KMS-11 (cell line): ENCODE measurements around the gene HHIPL1.

Source experiments
- H2AFZ ChIP-seq: fragments of 200-600 bp; sonication (generic); 2 replicates; pipeline ENCODE4 v1.6.1; 2016; ENCODE audit warnings: antibody characterized with exemption, mixed run types, low read depth
- H3K27ac ChIP-seq: fragments of 200-600 bp; sonication (generic); 2 replicates; pipeline ENCODE4 v1.6.1; 2016; ENCODE audit warnings: mild to moderate bottlenecking, mixed run types
- H3K27me3 ChIP-seq: fragments of 200-600 bp; sonication (generic); 2 replicates; pipeline ENCODE4 v1.6.1; 2017; ENCODE audit warnings: mild to moderate bottlenecking, low read depth, mixed run types, moderate library complexity; ENCODE audit not compliant: insufficient read depth
- H3K36me3 ChIP-seq: fragments of 200-600 bp; sonication (generic); 2 replicates; pipeline ENCODE4 v1.6.1; 2017; ENCODE audit warnings: mild to moderate bottlenecking, mixed run types; ENCODE audit not compliant: insufficient read depth
- H3K4me1 ChIP-seq: fragments of 200-600 bp; sonication (generic); 2 replicates; pipeline ENCODE4 v1.6.1; 2016; ENCODE audit warnings: mild to moderate bottlenecking, low read depth, mixed run types; ENCODE audit not compliant: poor library complexity, severe bottlenecking
- H3K4me2 ChIP-seq: fragments of 200-600 bp; sonication (generic); 2 replicates; pipeline ENCODE4 v1.7.0; 2016; ENCODE audit warnings: mild to moderate bottlenecking, mixed run types
- H3K4me3 ChIP-seq: fragments of 200-600 bp; sonication (generic); IDR thresholded peaks from 2 replicates; pipeline ENCODE4 v1.6.1; 2017; ENCODE audit warnings: low read depth, low read length, mixed read lengths; ENCODE audit not compliant: insufficient read depth
- H3K79me2 ChIP-seq: fragments of 200-600 bp; sonication (generic); 2 replicates; pipeline ENCODE4 v1.6.1; 2016; ENCODE audit warnings: low read depth, mixed run types; ENCODE audit not compliant: insufficient read depth
- H3K9ac ChIP-seq: fragments of 200-600 bp; sonication (generic); 2 replicates; pipeline ENCODE4 v1.6.1; 2016; ENCODE audit warnings: mild to moderate bottlenecking, mixed run types
- H4K20me1 ChIP-seq: fragments of 200-600 bp; sonication (generic); 2 replicates; pipeline ENCODE4 v1.6.1; 2016; ENCODE audit warnings: mild to moderate bottlenecking, mixed run types; ENCODE audit not compliant: insufficient read depth
- TF ChIP-seq, protein P1 (sequence below): fragments of 200-600 bp; sonication (generic); conservative IDR thresholded peaks from 2 replicates; pipeline ENCODE4 v1.6.1; 2017; ENCODE audit warnings: low read depth, mild to moderate bottlenecking, antibody characterized with exemption, low read length, moderate library complexity, mixed read lengths

Gene HHIPL1

DNA sequence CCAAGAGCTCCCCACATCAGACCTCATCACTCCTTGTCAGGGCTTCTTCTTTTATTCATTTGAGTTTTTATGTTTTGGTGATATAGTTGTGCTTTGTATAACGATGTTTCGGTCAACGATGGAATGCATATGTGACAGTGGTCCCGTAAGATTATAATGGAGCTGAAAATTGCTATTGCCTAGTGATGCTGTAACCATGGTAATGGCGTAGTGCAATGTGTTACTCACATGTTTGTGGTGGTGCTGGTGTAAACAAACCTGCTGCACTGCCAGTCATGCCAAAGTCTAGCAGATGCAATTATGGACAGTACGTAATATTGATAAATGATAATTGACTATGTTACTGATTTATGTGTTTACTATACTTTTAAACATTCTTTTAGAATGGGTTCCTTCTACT lies 55.5 kb downstream of the HHIPL1 start:
- no peak overlapping the region for H2AFZ ChIP-seq
- no peaks in the 10 kb centered on the region for H3K36me3 ChIP-seq
- H3K79me2 ChIP-seq = no peaks in the 10 kb centered on the region
- H3K4me1 ChIP-seq = no peaks in the 10 kb centered on the region
- H3K27ac ChIP-seq = no peak overlapping the region
- no peak overlapping the region for H3K4me3 ChIP-seq
- no peak overlapping the region for H3K4me2 ChIP-seq
- no peak overlapping the region for H3K9ac ChIP-seq
- H3K27me3 ChIP-seq = no peaks in the 10 kb centered on the region
- H4K20me1 ChIP-seq = no peaks in the 10 kb centered on the region
- TF ChIP-seq, protein P1, sequence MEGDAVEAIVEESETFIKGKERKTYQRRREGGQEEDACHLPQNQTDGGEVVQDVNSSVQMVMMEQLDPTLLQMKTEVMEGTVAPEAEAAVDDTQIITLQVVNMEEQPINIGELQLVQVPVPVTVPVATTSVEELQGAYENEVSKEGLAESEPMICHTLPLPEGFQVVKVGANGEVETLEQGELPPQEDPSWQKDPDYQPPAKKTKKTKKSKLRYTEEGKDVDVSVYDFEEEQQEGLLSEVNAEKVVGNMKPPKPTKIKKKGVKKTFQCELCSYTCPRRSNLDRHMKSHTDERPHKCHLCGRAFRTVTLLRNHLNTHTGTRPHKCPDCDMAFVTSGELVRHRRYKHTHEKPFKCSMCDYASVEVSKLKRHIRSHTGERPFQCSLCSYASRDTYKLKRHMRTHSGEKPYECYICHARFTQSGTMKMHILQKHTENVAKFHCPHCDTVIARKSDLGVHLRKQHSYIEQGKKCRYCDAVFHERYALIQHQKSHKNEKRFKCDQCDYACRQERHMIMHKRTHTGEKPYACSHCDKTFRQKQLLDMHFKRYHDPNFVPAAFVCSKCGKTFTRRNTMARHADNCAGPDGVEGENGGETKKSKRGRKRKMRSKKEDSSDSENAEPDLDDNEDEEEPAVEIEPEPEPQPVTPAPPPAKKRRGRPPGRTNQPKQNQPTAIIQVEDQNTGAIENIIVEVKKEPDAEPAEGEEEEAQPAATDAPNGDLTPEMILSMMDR = no peak

DNA sequence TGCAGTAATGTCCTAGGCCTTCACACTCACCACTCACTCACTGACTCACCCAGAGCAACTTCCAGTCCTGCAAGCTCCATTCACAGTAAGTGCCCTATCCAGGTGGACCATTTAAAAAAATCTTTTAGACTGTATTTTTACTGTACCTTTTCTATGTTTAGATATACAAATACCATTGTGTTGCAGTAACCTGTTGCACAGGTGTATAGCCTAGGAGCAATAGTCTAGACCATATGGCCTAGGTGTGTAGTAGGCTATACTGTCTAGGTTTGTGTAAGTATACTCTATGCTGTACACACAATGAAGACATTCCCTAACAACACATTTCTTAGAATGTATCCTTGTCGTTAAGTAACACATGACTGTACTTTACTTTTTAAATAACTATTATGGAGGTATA lies 56.3 kb downstream of the HHIPL1 start:
- Histone ChIP-seq H3K4me2 (no peak overlapping the region), H2AFZ (no peak overlapping the region), H3K4me1 (no peaks in the 10 kb centered on the region), H4K20me1 (no peaks in the 10 kb centered on the region), H3K27ac (no peak overlapping the region), H3K36me3 (no peaks in the 10 kb centered on the region), H3K79me2 (no peaks in the 10 kb centered on the region), H3K9ac (no peak overlapping the region), H3K27me3 (no peaks in the 10 kb centered on the region), H3K4me3 (no peak overlapping the region)
- TF ChIP-seq, protein P1 = no peak

DNA sequence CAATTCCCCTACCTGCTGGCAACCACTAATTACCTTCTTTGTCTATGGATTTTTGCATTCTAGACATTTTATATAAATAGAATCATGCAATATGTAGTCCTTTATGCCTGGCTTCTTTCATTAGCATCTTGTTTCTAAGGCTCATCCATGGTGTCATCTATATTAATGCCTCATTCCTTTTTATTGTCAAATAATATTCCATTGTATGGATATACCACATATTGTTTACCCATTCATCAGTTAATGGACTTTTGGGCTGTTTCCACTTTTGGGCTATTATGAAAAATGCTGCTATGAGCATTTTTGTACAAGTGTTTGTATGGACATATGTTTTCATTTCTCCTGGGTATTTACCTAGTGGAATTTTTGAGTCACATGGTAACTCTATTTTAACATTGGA lies 57.2 kb downstream of the HHIPL1 start:
- H3K4me1 ChIP-seq = no peaks in the 10 kb centered on the region
- no peaks in the 10 kb centered on the region for H3K79me2 ChIP-seq
- H3K36me3 ChIP-seq = no peaks in the 10 kb centered on the region
- no peaks in the 10 kb centered on the region for H4K20me1 ChIP-seq
- H3K9ac ChIP-seq = no peak overlapping the region
- no peak overlapping the region for H3K27ac ChIP-seq
- TF ChIP-seq, protein P1 = no peak
- H2AFZ ChIP-seq = no peak overlapping the region
- H3K4me2 ChIP-seq = no peak overlapping the region
- no peak overlapping the region for H3K4me3 ChIP-seq
- no peaks in the 10 kb centered on the region for H3K27me3 ChIP-seq

DNA sequence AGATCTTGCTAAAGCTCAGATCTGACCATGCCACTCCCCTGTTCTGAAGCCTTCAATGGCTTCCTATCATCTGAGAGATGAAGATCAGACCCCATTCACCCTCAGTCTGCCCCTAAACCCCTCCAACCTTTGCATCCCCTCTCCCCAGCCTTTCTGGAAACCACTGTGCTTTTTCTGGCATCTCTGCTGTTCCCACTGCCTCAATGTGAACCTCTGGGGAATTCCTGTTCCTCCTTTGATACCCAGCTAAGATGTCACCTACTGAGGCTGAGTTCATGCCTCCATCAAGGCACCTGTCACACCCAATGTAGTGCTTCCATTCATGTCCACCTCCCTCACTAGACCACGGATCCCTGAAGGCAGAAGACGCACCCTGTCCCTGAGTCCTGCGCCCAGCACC lies 58.5 kb downstream of the HHIPL1 start:
- Histone ChIP-seq H3K36me3 (no peaks in the 10 kb centered on the region), H3K27ac (no peak overlapping the region), H3K4me3 (no peak overlapping the region), H3K4me1 (no peaks in the 10 kb centered on the region), H3K9ac (no peak overlapping the region), H3K4me2 (no peak overlapping the region), H3K27me3 (no peaks in the 10 kb centered on the region), H2AFZ (no peak overlapping the region), H3K79me2 (no peaks in the 10 kb centered on the region), H4K20me1 (no peaks in the 10 kb centered on the region)
- TF ChIP-seq, protein P1 = no peak

DNA sequence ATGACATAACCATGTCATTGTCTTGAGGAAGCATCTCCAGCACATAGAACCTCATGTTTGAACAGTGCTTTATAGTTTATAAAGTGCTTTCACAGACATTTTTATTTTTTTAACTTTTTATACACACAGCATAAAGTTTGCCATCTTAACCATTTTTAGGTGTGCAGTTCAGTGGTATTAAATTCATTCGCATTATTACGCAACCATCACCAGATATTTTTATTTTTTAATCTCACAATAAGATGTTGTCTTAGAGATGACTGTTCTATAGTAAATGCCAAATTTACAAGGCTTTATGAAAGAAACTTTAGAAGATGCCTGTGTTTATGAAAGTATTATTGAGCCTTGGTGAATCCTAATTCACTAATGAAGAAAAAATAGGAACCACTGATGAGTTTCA lies 59.1 kb downstream of the HHIPL1 start:
- no peaks in the 10 kb centered on the region for H3K36me3 ChIP-seq
- H2AFZ ChIP-seq = no peak overlapping the region
- no peak overlapping the region for H3K27ac ChIP-seq
- H3K27me3 ChIP-seq = no peaks in the 10 kb centered on the region
- no peak overlapping the region for H3K4me2 ChIP-seq
- TF ChIP-seq, protein P1 = no peak
- no peaks in the 10 kb centered on the region for H3K79me2 ChIP-seq
- no peak overlapping the region for H3K9ac ChIP-seq
- H4K20me1 ChIP-seq = no peaks in the 10 kb centered on the region
- H3K4me1 ChIP-seq = no peaks in the 10 kb centered on the region
- no peak overlapping the region for H3K4me3 ChIP-seq
